Measurements from ENCODE around the gene MAPK1IP1L.

GRCh38 chr14:55053018-55053417, 1.6 kb downstream of the MAPK1IP1L start:
- TF ChIP-seq CTCF (conservative IDR thresholded peaks at IDR 0.05; ENCODE audit: low read depth, low read length) (no peak), EZH2phosphoT487 (IDR thresholded peaks at IDR 0.05; ENCODE audit: borderline replicate concordance, low read length) (no peak)

Measured in PC-3 (cell line).